HL-60/S4 treated with retinoic acid at 250 ng/mL for 4 days and 3 days (cell line): ENCODE data around the gene PTPRG.
"Not testable (repeated sequence)": the region's sequence is repeated elsewhere in the genome, so short reads cannot be mapped to it uniquely, and the experiment has no call there.

ENCODE experiments used
- in situ Hi-C: fragments of 300-500 bp; cut with MboI; formaldehyde crosslinking; loops from 2 replicates; pipeline ENCODE4 v1.7.0; 2022; ENCODE audit warnings: low sequenced_read_pairs

PTPRG gene

GRCh38 chr3:61813636-61814035 lies 252.3 kb downstream of the PTPRG start:
- in situ Hi-C loops = no loop called here

GRCh38 chr3:61814674-61815073 lies 253.3 kb downstream of the PTPRG start:
- in situ Hi-C loops = no loop called here

GRCh38 chr3:61816304-61816703 lies 254.9 kb downstream of the PTPRG start:
- in situ Hi-C loops = not testable (repeated sequence)

- in situ Hi-C loops = no loop called here
These were observed 258.5 kb downstream of the PTPRG start for GRCh38 chr3:61819861-61820260.

GRCh38 chr3:61820306-61820992 lies 259.1 kb downstream of the PTPRG start:
- in situ Hi-C loops = no loop called here

- in situ Hi-C loops = no loop called here
These were observed 260.5 kb downstream of the PTPRG start for GRCh38 chr3:61821823-61822251.

- in situ Hi-C loops = no loop called here
These were observed 261.2 kb downstream of the PTPRG start for GRCh38 chr3:61822588-61822987.

GRCh38 chr3:61824553-61825135 lies 263.3 kb downstream of the PTPRG start:
- in situ Hi-C loops = no loop called here

- in situ Hi-C loops = no loop called here
These were observed 264.8 kb downstream of the PTPRG start for GRCh38 chr3:61826161-61826560.

- in situ Hi-C loops = no loop called here
These were observed 267.0 kb downstream of the PTPRG start for GRCh38 chr3:61828184-61828874.

- in situ Hi-C loops = no loop called here
These were observed 267.7 kb downstream of the PTPRG start for GRCh38 chr3:61828880-61829721.

- in situ Hi-C loops = no loop called here
These were observed 268.5 kb downstream of the PTPRG start for GRCh38 chr3:61829722-61830350.

- in situ Hi-C loops = no loop called here
These were observed 270.6 kb downstream of the PTPRG start for GRCh38 chr3:61831973-61832372.

- in situ Hi-C loops = no loop called here
These were observed 271.2 kb downstream of the PTPRG start for GRCh38 chr3:61832375-61833229.

GRCh38 chr3:61839256-61839655 lies 277.9 kb downstream of the PTPRG start:
- in situ Hi-C loops = no loop called here

GRCh38 chr3:61841111-61841845 lies 279.9 kb downstream of the PTPRG start:
- in situ Hi-C loops = no loop called here

- in situ Hi-C loops = no loop called here
These were observed 280.6 kb downstream of the PTPRG start for GRCh38 chr3:61841988-61842387.

- in situ Hi-C loops = no loop called here
These were observed 283.0 kb downstream of the PTPRG start for GRCh38 chr3:61844346-61844745.

GRCh38 chr3:61846488-61846887 lies 285.1 kb downstream of the PTPRG start:
- in situ Hi-C loops = no loop called here
